Measurements from ENCODE around the gene HPGDS. TPM values are rescaled to one million over a fixed set of nuclear protein-coding genes. Genes with fewer than 3 reads are reported as not detected.
A peak's percentile ranks its signal among the peaks of the same experiment; 100 is the strongest.
"Not testable (repeated sequence)": the region's sequence is repeated elsewhere in the genome, so short reads cannot be mapped to it uniquely, and the experiment has no call there.

The HPGDS gene
- total RNA-seq, 1 experiment from 2014 or later: not detected

DNA sequence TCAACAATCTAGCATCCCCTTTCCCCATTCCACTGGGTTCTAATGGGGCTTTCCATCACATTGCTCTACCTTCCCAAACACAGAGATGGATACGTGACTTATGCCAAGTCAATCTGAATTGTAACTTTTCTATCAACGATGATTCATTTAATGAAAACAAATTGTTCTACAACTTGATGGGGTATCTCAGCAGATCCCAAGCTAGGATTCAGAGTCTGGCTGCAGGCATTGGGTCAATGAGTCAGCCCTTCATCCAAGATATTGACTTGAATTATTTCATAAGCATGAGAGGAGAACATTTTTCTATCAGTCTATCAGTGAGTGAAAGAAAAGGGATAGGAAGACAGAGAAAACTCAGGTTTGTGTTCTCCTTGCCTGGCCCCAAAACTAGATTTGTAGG is 15.0 kb upstream of the HPGDS start:
- DNase-seq (ENCODE audit: low spot score): no peak

DNA sequence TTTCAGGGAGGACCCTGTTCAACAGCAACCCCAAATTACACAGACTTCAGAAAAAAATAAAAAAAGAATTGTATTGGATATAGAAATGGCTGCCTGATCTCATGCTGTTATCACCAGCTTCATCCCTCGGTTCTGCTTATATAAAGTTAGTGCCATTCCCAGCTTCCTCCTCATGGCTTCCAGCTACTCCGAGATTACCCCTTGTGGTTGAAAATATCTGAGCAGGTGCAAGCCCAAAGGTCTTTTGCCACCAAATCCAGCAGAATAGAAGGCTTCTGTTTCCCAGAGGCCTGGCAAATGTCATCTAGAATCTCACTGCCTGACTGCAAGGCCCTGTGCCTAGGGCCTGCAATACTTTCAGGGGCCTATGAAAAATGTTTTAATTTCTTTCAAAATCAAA is 13.8 kb upstream of the HPGDS start:
- no peak for DNase-seq (ENCODE audit: low spot score)

DNA sequence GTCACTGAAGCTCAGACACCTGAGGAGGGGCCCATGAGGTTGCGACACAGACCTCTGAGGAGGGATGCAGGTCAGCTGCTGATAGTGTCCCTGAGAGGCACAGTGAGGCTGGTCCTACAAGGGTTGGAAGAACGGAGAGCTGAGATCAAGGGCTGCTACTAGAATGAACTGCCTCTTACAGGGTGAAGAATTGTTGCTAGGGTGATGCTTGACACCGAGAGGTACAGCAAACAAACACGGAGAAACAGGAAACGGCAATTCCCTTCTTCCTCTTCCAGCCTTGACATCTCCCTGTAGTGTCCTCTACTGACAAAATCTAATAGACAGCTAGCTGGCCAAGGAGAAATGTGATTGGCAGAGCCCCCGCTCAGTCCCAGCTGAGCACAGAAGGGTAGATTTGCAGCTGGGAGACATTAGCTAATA is 11.8 kb upstream of the HPGDS start:
- peak; percentile 54 for DNase-seq (ENCODE audit: low spot score)

DNA sequence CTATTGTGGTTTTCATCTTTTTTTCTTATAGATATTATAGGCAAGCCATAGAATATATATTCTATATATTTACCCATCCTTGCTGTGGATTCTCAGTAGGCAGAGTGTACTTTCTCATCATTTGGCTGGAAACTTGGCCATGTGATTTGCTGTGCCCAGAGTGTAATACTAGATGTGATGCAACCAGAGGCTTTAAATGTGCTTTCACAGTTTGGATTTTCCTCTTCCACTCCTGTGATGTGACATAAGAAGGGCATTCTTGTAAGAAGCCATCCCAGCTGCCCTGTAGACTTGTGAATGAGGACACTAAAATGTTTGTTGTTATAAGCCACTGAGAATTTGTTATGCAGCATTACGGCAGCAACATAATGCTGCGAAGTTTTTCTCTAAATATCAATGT is 10.4 kb upstream of the HPGDS start:
- no peak for DNase-seq (ENCODE audit: low spot score)

DNA sequence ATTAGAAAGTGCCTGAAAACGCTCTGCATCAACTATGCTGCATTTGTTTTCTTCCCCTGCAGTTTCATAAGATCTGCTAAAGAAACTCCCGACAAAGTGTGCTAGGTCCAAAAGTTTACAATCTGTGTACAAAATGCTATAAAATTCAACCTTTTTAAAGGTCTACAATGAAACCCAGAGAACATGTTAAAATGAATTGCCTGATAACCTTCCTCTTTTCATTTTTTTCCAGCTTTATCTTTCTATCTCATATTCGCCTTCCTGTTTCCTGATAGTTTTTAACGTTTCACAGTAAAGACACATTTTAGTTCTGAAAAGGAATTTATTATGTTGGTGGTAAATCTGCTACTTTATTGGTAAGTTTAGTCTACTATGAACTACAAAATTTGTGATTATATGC is 9.5 kb upstream of the HPGDS start:
- no peak for DNase-seq (ENCODE audit: low spot score)

DNA sequence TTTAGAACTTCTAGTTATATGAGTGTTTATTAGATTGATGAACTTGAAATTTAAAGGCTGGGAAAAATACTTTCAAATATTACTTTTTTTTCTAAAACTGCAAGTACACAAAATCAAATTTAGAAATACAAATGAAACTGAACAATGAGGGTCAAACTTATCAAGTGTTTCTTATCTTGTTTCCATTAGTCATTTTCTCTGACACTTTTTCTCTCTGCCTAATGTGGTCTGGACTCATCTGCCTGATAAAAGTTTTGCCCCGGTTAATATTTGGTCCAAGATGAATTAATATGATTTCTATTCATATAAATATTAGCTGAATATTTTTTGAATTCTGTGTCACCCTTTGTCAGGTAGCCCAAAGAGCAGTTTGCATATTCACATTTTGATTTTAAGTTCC is 8.7 kb upstream of the HPGDS start:
- no peak for DNase-seq (ENCODE audit: low spot score)

DNA sequence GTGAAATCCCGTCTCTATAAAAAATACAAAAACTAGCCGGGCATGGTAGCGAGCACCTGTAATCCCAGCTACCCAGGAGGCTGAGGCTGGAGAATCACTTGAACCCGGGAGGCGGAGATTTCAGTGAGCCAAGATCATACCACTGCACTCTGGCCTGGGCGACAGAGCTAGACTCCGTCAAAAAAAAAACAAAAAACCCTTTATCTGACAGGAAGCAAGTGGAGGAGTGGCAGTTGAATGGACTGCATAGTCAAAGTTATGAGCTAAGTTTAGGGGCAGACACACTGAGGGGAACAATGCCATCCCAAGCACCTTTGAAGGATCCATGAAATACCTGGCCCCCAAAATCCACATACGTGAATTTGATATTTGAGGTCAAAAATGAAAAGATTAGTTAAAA is 7.5 kb upstream of the HPGDS start:
- no peak for DNase-seq (ENCODE audit: low spot score)

DNA sequence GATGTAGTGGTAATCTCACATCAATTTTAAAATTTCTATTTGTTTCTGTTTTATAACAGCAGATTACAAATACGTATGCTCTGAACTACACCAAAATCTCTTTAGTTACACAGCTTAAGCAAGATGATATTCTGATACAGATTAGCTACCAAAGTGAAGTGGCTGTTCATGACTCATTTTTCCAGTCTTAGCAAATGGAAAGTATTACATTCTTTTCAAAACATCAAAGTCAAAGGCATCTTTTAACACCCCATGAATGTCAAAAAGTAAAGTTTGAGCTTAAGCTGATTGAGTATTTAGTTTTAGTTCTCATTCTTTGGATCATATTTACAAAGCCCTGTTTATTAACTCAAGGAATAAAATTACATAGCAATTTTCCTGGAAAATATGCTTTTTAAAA is 6.6 kb upstream of the HPGDS start:
- DNase-seq (ENCODE audit: low spot score): no peak

DNA sequence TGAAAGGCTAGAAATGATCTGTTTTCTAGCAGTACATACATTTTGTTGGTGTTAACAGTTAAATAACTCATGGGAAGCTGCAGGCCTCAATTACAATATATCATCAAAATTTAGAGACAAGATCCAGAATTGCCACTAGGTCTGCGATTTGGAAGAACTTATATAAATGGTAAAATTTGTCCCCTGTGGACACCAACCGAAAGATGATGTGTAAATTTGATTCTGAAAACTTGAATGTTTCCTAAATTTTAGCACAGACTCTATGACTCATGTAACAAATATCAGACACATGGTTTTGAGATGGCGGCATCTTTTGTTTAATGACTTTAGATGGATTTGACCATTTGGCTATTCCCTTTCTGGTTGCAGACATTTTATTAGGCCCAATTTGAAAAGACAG is 6.0 kb upstream of the HPGDS start:
- DNase-seq (ENCODE audit: low spot score): no peak

DNA sequence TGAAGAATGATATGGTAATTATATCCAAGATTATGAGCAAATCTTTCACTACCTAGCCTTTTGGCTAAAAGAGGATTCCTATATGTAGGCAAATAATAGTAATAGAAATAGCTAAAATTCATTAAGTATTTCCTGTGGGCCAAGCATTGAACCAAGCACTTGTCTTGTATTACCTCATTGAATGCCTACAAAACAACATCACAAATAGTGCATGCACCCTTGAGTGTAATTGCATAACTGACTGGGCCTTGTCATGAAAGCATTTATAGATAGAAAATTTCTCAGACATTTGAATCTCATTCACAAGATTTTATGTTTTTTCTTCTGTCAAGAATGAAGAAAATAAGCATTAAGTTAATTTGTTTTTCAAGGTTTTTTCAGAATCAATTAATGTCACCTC is 3.9 kb upstream of the HPGDS start:
- no peak for DNase-seq (ENCODE audit: low spot score)

DNA sequence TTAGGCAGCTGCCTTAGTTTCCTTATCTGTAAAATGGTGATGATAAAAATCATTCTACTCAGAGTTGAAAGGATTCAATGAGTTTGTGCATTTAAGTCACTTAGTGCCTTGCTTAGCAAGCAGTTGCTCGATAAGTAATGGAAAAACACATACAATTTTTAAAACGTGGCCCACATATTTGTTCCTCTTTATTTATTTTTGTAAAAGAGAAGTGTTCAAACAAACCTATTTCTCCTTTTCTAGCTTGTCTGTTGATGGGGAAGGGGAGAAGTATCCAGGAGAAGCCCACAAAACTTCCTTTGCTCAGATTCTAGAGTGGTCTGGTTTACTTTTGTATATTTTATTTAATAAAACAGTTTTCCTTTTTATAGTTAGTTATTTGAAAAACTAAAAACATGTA is 3.3 kb upstream of the HPGDS start:
- DNase-seq (ENCODE audit: low spot score): no peak

DNA sequence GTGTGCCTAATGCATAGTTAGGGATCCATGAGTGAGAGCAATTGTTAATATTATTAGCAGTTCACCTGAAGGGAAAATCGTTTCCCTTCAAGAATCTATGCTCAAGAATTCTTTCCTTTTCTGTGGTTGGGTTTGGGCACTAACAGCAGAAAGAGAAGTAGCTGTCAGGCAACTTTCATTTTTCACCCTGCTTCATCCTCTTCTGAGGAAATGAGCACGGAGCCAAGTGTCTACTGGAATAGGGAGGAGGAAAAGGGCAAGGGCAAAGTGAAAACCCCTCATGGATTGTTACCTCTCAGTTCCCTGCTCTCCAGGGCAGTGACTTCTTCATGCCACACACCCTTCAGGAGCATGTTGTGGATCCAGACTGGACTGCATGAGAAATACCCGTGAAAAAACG is 2.6 kb upstream of the HPGDS start:
- DNase-seq (ENCODE audit: low spot score): no peak

DNA sequence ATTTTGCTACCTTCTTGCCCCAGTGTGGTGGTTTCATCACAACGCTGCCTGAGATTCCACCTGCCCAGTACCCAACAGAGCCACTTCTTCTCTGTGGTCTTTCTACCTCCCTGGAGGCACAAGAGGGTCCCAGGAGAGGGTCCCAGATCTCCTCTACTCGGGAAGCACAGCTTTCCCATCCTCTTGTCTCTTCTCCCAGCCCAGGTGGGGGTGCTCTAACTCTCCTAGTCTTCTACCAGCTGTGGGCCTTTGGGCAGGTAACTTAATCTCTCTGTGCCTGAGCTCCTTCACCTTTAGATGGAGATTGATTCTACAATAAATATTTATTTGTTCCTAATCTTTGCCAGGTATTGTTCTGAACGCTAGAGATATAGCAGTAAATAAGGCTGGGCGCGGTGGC is 1.8 kb upstream of the HPGDS start:
- DNase-seq (ENCODE audit: low spot score): no peak

DNA sequence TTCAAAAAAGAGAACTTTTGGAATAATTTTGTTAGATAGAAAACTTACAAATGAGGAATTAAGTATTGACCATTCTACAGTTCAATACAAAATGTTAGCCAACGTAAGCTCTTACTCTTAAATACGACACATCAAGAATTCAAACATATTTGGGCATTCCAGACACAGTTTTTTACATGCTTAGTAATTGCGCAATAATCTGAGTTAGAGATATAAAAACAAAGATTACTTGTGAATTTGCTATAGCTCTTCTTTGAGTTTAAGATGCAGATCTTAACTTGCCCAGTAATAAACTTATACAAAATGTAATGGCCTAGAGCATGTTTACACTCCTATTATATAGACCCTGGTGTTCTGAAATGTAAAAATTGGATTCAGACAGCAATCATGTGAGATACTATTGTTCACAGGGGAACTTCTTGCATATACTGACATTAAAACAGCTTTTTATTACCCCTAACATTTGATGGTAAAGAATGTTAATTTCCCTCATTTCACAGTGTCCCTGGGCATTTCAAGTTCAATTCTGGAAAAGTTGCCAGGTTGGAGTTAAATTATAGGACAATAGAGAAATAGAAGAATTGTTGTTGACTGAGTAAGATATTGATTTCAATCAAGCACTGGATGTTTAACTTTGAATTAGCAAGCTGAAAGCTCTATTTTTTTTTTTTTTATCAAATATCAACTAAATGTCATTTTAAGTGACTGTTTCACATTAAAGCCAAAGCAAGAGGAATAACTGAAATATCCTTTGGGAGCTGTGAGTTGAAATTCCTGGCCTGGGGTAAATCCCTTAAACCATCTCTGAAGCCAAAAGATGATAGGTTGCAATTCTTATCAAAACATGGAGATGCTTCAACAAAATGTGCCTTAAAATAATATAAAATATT is 910 bp downstream of the HPGDS start:
- no peak for DNase-seq (ENCODE audit: low spot score)

DNA sequence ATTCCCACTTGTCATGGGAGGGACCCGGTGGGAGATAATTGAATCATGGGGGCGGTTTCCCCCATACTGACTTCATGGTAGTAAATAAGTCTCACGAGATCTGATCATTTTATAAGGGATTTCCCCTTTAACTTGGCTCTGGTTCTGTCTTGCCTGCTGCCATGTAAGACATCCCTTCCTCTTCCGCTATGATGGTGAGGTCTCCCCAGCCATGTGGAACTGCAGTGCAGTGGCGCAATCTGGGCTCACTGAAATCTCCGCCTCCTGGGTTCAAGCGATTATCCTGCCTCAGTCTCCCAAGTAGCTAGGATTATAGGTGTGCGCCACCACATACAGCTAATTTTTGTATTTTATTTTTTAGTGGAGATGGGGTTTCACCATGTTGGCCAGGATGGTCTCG is 2.9 kb downstream of the HPGDS start:
- no peak for DNase-seq (ENCODE audit: low spot score)

DNA sequence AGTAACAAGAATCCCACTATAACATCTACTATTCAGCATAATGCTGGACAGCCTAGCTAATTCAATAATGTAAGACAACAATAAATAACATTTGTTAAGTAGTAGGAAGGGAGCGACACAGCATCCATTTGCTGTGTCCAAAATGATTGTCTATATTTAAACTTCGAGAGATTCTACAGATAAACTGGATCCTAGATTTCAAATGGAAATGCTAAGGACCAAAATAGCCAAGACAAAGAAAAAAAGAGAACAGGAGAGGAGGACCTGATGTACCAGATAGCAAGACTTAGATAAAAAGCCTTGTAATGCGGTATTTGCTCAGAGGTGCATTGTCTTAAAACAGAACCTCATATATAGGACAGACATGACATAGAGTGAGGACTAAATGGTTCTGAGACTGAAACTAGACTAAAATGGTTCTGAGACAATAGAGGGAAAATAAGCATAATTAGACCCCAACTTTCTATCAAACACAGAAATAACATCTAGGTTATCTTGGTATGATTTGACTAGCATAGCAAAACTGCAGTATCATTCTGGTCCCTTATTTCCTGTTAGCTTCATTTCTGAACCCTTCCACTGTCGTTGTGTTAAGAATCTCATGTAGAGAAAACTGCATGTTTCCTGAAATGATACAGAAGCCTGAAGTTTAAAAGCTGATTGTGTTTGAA is 3.8 kb downstream of the HPGDS start:
- DNase-seq (ENCODE audit: low spot score): no peak

DNA sequence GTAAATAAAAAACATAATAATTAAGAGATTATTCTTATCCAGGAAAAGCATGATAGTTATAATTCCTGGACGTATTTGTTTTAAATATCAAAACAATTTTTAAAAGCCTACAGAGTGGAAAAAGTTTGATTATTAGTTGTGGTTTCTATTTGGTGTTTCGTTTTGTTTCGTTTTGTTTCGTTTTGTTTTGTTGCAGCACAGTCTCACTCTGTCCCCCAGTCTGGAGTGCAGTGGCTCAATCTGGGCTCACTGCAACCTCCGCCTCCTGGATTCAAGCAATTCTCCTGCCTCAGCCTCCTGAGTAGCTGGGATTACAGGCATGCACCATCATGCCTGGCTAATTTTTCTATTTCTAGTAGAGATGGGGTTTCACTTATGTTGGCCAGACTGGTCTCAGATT is 5.8 kb downstream of the HPGDS start:
- DNase-seq (ENCODE audit: low spot score): not testable (repeated sequence)

DNA sequence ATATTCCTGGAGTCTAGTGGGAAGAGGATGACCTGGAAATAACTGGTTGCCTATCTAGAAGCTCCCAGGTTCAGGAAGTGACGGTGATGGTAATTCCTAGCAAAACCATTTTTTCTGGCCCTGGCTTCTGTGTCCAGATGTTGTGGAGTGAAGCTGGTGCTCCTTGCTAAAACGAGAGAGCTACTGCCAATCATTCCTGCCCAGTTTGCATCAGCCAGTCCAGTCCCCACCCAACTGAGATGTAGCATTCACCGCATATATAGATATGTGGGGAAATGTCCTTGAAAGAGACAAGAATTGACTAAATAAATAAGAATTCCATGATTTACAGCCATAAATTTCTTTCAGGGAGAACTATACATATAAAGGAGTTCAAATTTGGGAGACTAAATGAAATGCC is 6.3 kb downstream of the HPGDS start:
- DNase-seq (ENCODE audit: low spot score): no peak

DNA sequence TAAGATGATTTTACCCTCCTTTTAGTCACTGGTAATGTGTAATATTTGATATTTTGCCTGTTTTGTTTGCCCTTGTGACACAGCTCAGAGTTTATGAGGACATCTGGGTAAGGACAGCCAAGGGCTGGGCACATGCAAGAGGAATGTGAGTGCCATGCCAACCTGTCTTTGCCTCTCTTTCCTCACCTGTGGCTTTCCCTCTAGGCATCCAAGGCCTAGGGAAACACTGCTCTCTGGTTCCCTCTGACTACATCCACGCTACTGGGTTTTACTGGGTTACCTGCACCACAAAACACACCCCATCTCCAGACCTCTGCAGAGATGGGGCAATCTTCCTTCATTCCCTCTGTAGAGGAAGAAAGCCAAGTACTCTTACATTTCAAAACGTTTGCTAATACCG is 7.7 kb downstream of the HPGDS start:
- no peak for DNase-seq (ENCODE audit: low spot score)

DNA sequence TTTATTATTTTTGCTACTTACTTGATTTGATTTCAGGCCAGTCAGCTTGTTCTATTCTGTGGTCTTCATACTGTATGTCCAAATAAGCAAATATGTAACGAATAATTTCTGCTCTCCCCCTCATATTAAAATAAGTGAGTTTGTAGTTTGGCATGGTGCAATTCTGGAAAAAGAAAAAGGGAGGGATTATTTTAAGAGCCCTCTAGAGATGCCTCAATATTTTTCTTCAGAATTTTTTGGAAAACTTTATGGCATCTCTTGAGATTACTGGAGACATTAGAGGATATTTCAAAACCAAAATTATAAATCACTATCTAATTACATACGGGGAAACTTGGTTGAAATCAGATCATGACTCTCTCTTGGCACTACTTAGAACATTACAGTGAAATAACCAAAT is 8.2 kb downstream of the HPGDS start:
- DNase-seq (ENCODE audit: low spot score): no peak

DNA sequence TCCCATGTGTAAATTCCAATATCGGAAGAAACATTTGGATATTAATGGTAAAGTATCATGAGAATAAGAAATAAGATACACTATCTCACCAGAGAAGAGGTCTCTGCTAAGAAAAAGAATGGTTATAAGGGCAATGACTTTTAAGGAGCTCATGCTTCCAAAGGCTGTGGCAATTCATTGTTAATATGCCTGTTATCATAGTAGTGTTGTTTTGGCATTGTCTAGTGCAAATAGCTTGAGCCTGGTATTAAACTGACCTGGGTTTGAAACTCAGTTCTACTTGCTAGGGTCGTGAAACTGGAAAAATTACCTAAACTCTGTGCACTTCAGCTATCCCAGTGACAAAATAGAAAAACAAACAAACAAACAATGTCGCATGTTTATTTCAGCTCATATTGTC is 8.8 kb downstream of the HPGDS start:
- DNase-seq (ENCODE audit: low spot score): no peak

DNA sequence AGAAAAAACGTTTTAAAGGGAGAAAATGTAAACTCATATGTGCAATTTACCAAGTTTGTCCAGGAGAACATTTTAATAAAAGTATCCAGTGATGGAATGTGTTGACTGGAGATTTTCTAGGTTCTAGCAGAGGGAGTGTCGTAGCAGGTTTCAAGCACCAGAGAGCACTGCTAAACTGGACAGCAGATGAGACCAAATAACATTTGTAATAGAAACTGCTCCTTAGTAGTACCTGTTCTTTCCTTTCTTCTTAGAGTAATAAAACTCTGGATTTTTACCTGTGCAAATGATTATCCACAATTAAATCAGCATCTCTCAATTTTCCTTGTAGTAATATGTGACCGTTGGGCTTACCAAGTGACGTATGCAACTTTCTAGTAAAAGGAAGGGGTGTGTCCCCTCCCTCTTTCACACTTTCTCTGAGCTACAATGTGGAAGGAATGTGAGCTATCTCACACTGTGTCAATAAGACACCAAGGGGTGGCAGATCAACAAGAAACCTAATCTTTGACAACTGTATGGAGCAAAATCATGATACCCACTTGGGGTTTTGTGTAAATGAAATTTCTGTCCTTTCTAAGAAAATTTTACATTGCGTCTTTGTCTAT is 9.5 kb downstream of the HPGDS start:
- peak; percentile 43 for DNase-seq (ENCODE audit: low spot score)

DNA sequence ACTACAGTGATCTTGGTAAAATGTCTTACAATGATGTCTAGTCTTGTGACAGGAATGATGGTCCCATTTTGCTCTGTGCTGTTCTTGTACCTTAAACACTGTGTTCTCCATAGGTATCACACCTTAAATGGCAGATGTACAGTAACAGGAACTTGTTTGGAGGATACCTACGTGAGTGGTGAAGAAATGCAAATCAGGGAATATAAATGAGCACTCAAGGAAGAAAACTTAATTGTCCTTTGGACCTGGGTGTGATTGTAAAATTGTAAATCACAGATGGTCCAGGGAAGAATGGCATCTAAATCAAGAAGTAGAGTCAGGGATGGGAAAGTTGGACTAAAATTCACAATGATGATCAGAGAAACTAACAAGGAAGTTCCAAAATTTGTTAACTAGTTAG is 12.7 kb downstream of the HPGDS start:
- DNase-seq (ENCODE audit: low spot score): no peak
